CD4-positive, alpha-beta T cell treated with Interleukin-10 for 1 hour (primary cell): ENCODE measurements around the gene CDKN2D.
"Not testable (repeated sequence)": the region's sequence is repeated elsewhere in the genome, so short reads cannot be mapped to it uniquely, and the experiment has no call there.

Source experiments
- DNase-seq: peaks from one replicate; pipeline ENCODE4 v3.0.0-alpha.2; 2020

The CDKN2D gene

DNA sequence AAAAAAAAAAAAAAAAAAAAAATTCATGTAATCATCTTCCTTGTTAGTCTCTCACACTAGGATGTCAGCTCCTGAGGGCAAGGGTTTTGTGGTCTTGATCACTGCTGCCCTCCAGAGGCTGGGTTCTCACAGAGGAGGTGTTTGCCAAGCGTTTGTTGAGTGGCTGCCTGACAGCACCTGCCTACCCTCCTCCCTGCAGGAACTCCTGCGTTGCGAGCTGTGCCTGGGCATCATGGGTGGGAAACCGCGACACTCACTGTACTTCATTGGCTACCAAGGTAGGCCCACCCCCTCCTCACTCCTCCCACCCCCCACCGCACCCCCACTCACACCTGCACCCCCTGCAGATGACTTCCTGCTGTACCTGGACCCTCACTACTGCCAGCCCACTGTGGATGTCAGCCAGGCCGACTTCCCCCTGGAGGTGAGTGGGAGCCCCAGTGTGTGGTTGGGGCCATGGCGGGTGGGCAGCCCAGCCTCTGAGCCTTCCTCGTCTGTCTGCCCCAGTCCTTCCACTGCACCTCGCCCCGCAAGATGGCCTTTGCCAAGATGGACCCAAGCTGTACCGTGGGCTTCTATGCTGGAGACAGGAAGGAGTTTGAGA, 17.0 kb downstream of the CDKN2D start:
- peak; percentile 62 for DNase-seq

- DNase-seq, result not testable (repeated sequence)
Observed at GRCh38 chr19:10551006-10551405, 17.8 kb downstream of the CDKN2D start.

GRCh38 chr19:10550336-10550735, 18.4 kb downstream of the CDKN2D start:
- DNase-seq, result no peak

DNA sequence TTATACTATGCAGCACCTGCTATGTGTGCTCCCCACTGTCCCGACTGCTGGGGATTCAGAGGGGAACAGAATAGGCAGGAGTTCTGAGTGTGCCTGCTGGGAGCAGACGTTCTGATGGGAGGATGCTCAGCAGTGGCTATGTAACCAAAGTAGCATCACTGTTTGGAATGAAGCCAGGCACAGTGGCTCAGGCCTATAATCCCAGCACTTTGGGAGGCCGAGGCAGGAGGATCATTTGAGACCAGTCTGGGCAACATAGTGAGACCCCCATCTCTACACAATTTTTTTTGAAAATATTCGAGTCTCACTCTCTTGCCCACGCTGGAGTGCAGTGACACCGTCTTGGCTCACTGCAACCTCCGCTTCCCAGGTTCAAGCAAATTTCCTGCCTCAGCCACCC, 19.0 kb downstream of the CDKN2D start:
- no peak for DNase-seq

GRCh38 chr19:10548746-10549276, 20.0 kb downstream of the CDKN2D start:
- no peak for DNase-seq

DNA sequence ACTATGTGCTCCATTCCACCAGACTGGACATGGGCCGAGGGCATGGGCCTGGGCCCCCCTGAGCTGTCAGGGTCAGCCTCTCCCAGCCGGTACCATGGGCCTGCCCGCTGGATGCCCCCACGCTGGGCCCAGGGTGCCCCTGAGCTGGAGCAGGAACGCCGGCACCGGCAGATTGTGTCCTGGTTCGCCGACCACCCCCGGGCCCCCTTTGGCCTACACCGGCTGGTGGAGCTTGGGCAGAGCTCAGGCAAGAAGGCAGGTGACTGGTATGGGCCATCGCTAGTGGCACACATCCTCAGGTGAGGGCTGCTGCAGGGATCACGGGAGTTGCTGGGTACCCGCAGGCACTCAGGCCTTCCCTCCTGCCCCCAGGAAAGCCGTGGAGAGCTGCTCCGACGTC, 22.0 kb downstream of the CDKN2D start:
- DNase-seq, result no peak

DNA sequence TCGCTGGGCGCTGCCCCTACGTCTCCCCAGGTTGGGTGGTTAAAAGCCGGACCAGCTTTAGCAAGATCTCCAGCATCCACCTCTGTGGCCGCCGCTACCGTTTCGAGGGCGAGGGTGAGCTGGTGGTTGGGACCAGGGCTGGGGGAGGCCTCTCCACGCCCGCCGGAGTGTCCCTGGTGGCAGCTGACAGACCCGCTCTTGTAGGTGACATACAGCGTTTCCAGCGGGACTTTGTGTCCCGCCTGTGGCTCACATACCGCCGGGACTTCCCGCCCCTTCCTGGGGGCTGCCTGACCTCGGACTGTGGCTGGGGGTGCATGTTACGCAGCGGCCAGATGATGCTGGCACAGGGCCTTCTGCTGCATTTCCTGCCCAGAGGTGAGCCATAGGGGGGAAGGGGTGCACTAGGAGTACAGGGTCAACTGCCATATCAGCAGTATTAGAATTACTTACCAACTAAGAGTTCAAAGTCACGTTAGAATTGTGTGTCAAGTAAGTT, 24.0 kb downstream of the CDKN2D start:
- peak; percentile 28 for DNase-seq

DNA sequence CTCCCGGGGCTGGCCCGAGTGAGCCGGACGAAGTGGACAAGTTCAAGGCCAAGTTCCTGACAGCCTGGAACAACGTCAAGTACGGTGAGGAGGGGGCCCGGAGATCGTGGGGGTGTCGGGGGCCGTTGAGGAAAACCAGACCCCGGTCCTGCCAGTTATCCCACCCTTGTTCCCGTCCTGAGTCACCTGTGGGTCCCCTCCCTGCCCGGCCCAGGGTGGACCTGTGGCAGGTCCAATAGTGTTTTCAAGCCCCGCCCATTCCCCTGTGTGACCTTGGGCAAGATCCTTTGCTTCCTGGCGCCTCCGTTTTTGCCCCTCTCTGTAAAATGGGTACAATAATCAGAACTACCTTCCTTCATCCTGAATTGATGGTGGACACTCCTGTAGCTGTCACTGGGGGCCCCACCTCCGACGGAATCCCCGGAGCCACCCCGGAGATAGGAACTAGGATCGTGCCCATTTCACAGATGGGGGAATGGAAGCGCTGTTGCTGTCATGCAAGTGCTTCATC, 24.5 kb downstream of the CDKN2D start:
- DNase-seq, result peak; percentile 32

DNA sequence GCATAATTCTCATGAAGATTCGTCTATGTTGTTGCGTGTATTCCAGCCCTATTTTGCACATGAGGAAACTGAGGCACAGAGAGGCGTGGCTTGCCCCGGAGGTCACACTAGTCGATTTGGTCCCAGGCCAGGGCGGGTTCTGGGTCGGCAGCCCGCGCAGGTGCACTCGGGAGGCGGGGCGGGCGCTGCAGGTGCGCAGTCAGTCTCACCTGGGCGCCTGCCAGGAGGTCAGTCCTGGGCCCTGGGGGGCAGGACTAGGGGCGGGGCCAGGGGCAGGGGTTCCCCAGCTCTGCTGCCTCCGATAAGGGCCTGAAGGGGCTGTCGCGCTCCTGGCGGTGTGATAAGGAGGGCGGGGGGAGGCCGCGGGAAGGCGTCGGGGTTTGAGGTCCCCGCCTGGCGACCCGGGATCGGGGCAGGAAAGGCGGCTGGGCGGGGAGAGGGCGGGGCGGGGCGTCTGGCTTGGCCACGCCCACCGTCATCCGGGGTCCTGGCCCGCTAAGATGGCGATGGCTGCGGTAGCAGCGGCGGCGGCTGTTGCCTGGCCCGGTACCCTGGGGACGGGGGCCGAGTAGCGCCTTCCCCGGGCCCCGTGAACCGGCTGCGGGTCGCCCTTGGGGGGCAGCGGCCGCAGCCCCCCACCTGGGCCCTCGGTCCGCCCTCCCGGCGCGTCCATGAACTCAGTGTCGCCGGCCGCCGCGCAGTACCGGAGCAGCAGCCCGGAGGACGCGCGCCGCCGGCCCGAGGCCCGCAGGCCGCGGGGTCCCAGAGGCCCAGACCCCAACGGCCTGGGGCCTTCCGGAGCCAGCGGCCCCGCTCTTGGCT, 25.1 kb downstream of the CDKN2D start, which contains the start of gene ATG4D:
ATG4D (plus strand) TSS at position 485 of the 822 bp plus-strand sequence; CDS start at position 672, 187 bp downstream.
- DNase-seq, result peak; percentile 87

- no peak for DNase-seq
Observed at GRCh38 chr19:10543059-10543419, 25.7 kb downstream of the CDKN2D start.

DNA sequence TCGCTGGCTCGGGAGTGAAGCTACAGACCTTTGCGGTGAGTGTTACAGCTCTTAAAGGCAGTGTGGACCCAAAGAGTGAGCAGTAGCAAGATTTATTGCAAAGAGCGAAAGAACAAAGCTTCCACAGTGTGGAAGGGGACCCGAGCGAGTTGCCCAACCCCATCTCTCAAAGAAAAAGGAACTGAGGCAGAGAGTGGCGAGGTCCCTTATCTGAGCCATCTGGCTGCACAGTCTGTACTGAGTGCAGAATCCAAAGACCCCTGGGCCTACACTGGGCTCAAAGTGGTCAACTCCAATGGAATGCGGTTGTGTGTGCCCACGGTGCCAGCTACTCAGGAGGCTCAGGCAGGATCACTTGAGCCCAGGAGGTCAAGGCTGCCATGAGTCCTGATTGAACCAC, 29.8 kb downstream of the CDKN2D start:
- DNase-seq, result not testable (repeated sequence)

DNA sequence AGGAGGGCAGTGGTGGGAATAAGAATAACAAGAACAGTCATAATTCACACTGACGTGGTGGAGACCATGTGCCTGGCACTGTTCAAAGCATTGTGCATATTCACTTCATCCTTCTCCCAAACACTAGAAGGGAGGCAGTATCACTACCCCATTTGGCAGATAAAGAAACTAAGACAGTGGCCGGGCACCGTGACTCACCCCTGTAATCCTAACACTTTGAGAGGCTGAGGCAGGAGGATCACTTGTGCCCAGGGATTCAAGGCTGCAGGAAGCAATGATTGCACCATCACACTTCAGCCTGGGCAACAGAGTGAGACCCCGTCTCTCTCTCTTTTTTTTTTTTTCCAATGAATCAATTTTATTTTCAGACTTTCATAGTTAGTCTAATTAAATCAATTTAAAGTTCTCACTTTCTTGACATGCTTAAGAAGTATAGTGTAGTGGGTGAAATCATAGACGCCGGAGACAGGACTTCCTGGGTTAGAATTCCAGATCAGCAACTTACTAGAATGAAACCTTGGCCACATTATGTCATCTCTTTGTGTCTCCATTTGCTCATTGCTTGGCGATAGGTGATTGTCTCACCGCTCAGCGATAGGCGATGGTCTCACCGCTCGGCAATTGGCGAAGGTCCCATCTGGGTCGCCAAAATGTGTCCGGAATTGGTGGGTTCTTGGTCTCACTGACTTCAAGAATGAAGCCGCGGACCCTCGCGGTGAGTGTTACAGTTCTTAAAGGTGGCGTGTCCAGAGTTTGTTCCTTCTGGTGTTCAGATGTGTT, 30.4 kb downstream of the CDKN2D start:
- no peak for DNase-seq

- no peak for DNase-seq
Observed at GRCh38 chr19:10537668-10538067, 31.1 kb downstream of the CDKN2D start.

- no peak for DNase-seq
Observed at GRCh38 chr19:10535613-10536012, 33.2 kb downstream of the CDKN2D start.

DNA sequence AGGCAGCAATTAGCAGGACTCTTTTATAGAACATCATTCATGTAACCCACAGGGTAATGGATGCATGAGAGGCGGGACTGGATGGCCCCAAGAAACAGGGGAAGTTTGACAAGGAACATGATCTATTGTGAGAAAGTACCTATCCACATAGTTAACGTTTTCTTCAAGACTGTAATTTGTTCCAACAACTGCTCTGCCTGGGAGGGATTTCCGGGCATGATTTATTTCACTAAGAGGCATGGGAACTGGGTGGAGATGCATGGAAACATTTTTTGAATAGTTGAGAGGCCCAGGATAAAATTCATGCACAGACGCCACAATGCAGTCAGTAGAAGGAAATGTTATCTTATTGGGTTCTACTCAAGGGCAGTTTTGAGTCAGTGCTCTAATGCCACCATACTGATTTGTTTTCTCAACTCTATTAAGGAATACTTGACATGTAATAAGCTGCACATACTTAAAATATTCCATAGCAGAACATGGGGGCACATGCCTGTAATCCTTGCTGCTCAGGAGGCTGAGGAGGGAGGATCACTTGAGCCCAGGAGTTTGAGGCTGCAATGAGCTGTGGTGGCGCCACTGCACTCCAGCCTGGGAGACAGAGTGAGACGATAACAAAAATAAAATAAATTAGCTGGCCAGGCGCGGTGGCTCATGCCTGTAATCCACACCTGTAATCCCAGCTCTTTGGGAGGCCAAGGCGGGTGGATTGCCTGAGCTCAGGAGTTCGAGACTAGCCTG, 35.0 kb downstream of the CDKN2D start:
- no peak for DNase-seq

GRCh38 chr19:10532457-10532856, 36.3 kb downstream of the CDKN2D start:
- no peak for DNase-seq

DNA sequence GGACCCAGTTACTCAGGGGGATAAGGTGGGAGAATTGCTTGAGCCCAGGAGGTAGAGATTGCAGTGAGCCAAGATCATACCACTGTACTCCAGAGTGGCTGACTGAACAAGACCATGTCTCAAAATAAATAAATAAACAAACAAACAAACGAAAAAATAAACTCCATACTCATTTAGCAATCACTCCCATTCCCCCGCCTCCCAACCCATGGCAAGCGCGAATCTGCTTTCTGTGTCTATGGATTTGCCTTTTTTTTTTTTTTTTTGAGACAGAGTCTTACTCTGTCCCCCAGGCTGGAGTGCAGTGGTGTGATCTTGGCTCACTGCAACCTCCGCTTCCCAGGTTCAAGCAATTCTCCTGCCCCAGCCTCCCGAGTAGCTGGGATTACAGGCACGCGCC, 41.9 kb downstream of the CDKN2D start:
- DNase-seq, result not testable (repeated sequence)

DNA sequence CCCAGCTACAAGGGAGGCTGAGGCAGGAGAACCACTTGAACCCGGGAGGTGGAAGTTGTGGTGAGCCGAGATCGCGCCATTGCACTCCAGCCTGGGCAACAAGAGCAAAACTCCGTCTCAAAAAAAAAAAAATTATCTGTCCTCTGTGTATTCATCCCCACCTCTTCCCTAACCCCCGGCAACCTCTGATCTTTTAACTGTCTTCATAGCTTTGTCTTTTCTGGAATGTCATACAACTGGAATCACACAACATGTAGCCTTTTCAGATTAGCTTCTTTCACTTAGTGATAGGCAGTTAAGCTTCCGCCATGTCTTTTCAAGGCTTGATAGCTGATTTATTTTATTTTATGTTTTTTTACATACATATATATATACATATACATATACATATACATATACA, 43.1 kb downstream of the CDKN2D start:
- no peak for DNase-seq

DNA sequence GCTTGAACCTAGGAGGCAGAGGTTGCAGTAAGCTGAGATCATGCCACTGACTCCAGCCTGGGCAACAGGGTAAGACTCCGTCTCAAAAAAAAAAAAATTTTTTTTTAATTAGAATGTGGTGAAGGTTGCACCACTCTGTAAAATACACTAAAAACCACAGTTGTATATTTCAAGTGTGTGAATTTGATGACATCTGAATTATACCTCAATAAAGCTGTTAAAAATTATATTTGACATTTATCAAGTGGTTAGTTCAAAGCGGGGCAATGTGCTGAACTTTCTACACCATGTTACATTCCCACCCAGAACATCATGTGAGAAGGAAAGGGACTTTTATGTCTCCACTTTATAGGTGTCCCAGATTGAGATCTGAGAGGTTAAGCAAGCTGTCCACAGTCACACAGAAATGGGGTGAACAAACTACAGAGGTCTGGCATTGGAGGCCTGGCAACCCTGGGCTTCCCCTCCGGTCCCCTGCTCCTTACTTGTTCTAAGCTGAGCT, 45.6 kb downstream of the CDKN2D start:
- DNase-seq, result peak; percentile 58

DNA sequence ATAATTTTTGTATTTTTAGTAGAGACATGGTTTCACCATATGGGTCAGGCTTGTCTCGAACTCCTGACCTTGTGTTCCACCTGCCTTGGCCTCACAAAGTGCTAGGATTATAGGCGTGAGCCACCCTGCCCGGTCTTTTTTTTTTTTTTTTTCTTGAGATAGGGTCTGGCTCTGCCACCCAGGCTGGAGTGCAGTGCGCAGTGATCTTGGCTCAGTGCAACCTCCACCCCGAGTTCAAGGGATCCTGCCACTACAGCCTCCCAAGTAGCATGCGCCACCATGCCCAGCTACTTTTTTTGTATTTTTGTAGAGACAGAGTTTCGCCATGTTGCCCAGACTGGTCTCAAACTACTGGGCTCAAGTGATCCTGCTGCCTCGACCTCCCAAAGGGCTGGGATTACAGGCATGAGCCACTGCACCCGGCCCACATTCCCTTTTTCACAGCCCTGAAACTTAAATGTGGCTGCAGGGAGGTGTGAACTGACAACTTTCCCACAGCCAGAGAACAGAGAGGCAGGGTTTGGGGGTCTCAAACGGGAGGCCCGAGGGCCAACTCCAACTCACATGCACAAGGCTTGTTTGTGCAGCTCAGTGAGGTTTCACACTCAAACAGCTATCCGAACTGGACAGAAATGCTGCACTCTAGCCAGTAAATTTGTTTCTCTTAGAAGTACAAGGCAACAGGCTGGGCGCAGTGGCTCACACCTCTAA, 47.2 kb downstream of the CDKN2D start:
- no peak for DNase-seq

DNA sequence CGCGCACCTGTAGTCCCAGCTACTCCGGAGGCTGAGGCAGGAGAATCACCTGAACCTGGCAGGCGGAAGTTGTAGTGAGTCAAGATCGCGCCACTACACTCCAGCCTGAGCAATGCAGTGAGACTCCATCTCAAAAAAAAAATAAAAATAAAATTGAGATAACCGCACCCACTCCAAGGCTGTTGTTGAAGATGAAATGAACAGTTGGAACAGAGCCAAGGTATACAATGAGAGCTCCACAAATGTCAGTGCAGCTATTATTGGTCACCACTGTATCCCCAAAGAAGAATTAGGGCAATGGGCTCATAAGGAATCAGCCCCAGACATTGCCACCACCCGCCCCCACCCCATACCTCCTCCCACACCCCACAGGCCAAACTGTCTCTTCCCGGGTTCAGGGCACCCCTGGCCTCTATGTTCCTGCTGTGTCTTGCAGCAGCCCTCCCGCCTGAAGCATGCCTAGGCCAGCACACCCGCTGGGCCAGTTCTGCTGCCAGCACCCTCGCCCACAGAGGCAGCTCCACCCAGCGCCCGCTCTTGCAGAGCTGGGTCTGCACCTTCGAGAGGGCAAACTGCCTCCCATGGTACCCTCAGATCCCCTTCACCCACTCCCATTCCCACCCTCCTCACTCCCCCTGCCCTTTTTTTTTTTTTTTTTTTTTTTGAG, 48.0 kb downstream of the CDKN2D start:
- DNase-seq, result no peak
